Activated T-cell treated with anti-CD3 and anti-CD28 coated beads for 24 hours (primary cell): ENCODE data around the gene RASAL1.
"Not testable (repeated sequence)": the region's sequence is repeated elsewhere in the genome, so short reads cannot be mapped to it uniquely, and the experiment has no call there.

Experiments
- DNase-seq: peaks from one replicate; pipeline ENCODE4 v3.0.0-alpha.2; 2020; ENCODE audit warnings: low read depth

The RASAL1 gene

DNA sequence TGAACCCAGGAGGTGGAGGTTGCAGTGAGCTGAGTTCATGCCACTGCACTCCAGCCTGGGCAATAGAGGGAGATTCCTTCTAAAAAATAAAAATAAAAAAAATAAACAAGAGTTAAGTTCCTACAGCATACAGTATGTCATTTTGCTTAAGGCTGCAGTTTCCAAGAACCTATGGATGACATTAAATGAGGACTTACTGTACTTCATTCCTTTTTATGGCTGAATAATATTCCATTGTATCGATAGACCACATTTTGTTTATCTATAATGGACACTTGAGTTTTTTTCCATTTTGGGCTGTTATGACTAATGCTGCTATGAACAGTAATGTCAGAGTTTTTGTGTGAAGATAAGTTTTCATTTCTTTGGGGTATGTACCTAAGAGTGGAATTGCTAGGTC is 17.4 kb downstream of the RASAL1 start:
- no peak for DNase-seq

DNA sequence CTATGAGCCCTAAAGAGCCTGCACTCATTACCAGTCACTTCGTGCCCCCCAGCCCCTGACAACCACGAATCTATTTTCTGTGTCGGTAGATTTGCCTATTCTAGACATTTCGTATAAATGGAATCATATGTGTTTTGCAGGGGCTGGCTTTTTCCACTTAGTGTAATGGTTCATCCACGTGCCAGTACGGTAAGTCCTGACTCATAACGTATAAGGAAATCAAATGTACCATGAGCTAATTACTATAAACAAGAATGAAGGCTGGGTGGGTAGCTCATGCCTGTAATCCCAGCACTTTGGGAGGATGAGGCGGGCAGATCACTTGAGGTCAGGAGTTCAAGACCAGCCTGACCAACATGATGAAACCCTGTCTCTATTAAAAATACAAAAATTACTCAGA is 17.9 kb downstream of the RASAL1 start:
- not testable (repeated sequence) for DNase-seq

DNA sequence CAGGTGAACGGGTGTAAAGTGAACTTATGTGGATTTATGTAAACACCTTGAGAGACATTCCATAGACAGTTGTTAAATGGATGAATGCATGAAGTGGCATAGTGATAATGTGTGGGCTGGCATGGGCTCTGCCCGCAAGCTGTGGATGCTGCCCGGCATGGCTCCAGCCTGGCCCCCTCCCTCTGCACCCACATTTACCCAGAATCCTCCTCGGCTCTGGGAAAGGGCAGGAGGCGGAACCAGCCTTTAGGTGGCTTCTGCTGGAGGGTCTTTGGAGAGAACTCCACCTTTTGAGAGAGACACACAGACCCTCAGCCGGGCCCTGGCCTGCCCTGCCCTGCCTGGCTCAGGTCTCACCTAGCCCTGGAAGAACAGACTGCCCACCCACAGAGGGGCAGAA is 18.7 kb downstream of the RASAL1 start:
- DNase-seq: no peak

DNA sequence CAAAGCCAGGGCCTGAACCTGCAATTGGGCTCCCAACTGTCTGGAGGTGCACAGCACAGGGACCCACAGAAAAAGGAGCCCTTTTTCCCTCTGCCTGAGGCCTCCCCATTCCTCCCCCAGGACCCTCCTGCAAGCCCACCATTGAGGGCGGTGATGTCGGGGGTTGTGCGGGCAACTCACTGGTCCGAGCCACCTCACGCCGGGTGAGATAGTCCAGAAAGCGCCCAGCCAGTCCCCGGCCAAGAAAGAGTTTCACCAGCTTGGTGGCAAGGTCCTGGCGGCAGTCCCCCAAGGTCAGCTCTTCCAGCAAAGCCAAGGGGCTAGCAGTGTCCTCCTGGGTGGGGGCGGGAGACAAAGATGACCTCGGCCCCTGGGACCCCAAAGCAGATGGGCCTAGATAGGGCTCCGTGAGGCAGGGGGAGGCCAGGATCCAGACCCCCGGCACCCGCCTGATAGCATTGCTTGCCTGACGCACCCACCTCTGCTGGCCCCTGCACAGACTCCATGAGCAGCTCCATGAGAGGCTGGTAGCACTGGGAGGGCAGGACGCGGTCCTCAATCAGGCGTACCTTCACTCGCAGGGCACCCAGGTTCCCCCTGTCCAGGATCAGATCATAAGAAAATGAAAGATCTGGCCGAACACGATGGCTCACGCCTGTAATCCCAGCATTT is 20.0 kb downstream of the RASAL1 start:
- DNase-seq: no peak

DNA sequence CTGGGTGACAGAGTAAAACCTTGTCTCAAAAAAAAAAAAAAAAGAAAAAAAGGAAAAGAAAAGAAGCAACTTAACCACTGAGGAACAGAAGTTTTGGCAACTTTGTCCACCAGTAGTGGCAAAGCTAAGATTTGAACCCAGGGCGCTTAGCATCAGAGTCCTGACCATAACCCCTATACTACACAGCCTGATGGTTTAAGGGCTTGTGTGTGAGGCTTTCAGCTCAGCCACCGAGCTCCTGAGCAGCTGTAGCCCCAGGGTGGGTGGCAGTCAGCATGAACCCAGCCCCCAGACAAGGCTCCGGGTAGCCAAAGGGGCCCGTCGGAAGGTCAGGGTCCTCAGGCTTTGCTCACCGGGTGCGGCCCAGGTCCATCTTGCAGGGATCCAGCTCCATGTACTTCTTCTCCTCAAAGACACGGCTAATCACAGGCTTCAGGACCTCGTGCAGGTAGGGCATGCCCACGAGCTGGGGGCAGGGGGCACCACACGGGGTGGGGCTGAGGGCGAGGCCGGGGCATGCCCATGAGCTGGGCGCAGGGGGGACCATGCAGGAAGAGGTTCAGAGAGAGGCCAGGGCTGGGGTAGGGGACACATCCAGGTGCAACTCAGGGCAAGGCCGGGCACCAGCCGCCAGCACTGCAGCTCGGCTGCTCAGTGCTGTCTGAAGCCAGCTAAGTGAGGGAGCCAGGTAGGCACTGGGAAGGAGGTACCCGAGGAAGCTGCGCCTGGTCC is 20.9 kb downstream of the RASAL1 start:
- no peak for DNase-seq

DNA sequence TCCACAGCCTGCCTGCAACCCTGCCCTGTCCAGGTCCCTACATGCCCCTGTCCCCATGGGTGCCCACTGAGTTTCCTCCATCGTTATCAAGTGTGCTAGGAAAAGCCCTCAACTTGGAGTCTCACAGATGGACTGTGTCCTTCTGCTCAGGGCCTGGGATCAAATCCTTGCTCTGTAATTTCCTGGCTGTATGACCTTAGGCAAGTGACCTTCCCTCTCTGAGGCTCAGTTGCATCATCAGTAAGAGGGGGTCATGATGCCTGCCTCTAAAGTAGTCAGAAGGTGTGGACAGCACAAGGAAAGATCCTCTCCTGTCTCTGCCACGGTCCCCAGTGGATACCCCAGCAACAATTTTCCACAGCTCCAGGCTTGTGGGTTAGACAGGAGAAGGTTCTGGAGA is 22.2 kb downstream of the RASAL1 start:
- no peak for DNase-seq

DNA sequence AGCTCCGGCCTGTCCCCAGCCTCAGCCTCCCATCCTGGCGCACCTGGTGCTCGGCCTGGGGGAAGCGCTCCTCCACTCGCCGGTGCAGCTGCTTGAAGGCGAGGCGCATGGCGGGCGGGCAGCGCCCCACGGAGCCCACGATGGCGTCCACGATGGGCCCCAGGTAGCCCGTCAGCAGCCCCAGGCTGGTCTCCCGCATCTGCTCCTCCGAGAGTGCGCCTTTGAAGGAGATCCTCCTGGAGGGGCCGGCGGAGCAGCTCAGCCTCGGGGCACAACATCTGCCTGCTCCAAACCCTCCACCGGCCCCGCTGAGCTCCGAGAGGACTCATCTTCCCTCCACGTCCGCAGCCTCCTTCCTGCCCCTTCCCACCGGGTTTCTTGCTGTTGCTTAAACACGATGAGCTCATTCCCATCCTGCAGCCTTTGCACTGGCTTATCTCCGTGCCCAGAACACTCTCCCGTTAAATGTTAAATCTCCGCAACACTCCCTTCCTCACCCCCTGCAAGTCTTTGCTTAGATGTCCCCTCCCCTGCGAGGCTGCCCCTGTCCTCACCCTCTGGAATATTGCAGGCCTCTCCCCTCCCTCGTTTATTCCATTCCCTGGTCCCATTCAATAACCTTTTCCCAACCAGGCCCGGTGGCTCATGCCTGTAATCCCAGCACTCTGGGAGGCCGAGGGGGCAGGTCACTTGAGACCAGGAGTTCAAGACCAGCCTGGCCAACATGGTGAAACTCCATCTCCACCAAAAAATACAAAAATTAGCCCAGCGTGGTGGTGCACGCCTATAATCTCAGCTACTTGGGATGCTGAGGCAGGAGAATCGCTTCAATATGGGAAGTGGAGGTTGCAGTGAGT is 23.3 kb downstream of the RASAL1 start:
- DNase-seq: no peak

DNA sequence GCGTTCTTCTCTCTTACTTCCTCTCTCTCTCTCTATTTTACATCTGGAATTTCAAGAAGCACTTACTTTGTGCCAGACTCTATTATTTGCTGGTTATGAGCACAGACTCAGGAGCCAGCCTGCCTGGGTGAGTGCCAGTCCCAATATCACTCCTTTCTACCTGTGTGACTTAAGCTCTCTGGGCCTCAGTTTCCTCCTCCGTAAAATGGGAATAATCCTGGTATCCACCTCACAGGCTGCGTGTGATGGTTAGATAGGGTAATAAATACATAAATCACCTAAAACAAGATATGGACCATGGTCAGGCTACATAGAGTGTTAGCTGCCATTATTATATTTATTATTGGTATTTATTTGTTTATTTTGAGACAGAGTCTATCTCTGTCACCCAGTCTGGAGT is 24.3 kb downstream of the RASAL1 start:
- no peak for DNase-seq

DNA sequence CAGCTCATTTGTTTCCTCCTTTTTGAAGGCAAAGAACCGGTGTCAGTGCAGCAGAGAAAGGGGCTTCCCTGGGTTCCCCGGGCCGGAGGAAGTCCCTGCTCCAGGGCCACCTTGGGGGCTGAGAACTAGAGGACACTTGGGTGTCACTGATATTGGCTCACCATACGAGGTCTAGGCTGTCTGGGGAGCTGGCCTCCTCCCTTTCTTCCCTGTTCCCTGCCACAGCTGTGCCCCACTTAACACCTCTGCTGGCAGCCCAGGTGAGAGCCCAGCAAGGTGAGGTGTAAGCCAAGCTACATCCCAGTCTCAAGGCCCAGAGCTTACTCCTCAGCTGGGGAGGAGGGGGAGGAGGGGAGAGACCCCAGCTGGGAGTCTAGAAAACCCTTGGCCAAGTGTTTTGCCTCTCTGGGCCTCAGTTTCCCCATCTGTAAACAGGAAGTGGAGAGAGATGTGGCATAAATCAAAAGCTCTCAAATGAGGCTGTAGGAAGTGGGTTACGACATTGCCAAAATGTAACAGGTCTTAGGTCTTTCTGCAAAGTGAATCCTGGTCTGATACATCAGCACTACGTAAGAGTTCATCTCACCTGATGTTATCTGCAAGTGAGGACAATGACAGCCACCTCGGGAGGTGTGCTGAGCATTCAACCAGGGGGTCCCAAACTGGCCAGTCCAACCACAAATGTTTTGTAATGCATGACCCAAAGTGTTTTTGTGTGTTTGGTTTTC is 25.5 kb downstream of the RASAL1 start:
- DNase-seq: no peak

DNA sequence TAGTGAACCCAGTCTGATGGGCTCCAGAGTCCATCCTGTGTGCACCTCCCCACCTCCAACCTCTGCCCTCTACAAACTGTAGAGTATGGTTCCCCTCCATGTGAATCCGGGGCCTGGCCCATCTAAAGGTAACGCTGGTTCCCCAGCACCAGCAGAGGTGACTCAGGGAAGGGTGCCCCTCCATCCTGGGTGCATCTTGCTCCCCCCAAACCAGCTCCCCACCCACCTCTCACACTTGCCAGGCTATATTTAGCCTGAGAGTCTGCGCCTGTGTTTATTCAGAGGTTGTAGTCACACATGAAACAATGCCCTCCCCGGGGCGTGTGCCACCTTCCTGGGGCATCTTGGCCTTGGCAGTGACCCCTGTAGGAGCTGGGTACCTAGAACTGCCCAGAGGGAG is 26.2 kb downstream of the RASAL1 start:
- DNase-seq: no peak

DNA sequence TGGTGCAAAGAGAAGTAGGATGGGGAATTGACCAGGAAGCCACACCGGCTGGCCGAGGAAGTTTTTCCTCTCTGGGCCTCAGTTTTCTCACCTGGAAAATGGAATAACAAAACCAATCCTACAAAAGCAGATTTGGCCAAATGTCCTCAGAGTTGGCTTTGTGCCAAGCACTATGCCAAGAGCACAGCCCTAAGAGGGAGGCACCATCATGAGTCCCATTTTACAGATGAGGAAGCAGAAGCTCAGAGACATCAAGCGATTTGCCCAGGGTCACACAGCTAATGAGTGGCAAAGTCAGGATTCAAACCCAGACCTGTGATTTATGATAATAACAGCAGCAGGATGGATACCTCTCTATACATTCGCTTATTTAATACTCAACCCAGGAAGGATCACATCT is 27.3 kb downstream of the RASAL1 start:
- no peak for DNase-seq

DNA sequence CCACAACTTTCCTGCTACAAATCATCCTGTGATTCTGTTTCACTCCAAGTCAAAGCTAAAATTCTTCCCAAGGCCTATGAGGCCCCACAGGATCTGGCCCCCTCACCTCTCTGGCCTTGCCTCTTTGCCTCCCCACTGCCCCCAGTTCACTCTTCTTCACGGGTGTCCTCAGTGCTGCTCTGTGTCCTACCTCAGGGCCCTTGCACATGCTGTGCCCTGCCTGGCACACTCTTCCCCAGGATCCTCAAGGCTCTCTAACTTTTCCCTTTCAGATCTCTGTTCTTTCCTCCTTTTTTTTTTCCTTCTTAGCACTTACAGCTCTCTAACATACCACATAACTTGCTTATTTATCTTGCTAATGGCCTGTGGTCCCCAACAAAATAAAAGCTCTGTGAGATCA is 29.2 kb downstream of the RASAL1 start:
- DNase-seq: no peak

DNA sequence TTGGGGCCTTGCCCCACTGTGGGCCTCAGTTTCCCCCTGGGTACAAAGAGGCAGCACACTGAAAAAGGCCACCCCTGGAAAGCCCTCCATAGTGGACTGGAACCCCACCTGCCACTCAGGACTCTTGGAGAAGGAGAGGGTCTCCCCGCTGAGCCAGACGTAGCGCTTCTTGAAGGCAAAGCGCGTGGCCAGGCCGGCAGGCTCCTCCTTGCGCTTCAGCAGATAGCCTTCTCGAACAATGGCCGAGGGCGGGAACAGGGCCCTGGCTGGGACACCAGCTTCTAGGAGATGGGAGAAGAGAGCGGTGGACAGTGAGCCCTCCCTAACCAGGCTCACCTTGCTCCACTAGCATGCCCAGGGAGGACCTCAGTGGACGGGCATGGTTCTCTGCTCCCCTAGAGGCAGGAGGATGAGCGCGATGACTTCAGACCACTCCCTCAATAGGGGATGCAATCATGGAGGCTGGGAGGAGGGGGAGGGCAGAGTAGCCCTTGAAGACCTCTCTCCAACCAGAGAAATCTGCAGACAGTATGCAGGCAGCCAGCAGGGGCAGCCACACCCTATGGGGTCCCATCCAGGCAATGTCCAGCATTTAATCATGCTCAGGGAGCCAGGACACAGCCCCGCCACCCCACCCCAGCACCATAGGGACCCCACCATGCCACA is 29.8 kb downstream of the RASAL1 start:
- no peak for DNase-seq

DNA sequence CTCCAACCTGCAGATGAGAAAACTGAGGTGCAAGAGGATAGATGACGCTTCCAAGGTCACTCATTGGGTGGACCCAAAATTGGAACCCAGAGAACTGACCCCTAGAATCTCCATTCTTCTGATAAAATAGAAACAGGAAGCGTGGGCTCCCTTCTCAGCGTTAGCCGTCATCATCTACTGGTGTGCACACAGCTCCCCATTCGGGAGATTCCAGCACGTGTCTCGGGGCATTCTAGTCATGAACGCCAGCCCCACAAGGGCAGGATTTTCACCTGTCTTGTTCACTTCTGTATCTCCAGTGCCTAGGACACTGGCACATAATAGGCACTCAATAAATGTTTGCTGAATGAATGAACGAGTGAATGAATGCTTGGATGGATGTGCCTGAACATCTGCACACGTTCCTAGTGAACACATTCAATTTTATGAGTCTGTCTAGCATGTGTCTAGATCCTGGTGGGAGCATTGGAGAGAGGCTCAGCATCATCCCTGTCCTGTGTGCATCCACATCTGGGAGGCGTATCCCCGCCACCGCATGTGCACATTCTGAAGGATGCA is 30.5 kb downstream of the RASAL1 start:
- no peak for DNase-seq

DNA sequence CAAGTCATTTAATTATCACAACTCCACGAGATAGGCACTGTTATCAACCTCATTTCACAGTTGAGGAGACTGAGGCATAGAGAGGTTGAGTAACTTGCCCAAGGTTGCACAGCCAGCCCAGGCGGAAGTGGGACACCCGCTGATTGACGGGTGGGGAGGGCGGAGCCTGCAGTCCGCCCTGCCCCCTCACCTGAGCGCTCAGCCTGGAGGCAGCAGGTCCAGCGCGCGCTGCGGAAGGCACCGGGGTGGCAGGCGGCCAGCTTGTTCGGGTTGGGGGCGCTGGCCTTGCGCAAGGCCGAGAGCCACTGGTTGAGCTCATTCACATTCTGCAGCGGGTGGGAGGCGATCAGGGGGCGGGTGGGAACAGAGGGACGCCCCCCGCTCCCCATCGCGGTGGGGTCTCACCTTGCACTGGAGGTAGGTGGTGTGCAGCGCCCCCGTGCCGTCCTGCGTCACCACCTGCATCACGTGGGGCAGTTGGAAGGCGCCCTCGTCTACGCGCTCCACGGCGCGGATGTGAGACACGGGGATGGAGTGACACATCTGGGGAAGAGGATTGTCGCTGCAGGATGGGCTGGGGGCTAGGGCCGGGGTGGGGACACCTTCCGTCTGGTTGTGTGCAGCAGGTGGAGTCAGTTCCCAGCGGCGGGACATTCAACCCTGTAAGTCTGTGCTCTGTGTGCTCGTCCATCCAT is 31.7 kb downstream of the RASAL1 start:
- peak; percentile 54 for DNase-seq

DNA sequence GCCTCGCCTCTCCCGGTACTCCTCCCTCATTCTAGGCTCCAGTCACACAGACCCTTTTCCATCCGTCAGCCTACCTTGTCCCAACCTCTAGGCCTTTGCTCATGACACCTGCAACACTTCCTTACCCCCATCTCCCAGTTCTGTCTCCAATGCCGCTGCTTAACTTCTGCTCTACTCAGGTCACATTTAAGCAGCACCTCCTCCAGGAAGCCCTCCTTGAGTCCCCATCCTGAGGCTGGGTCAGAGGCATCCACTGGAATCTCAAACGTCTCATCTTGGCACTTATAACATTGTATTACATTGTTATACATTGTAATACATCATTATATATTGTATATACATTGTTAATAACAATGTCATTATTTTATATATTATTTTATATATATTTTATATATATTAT is 32.8 kb downstream of the RASAL1 start:
- DNase-seq: no peak

DNA sequence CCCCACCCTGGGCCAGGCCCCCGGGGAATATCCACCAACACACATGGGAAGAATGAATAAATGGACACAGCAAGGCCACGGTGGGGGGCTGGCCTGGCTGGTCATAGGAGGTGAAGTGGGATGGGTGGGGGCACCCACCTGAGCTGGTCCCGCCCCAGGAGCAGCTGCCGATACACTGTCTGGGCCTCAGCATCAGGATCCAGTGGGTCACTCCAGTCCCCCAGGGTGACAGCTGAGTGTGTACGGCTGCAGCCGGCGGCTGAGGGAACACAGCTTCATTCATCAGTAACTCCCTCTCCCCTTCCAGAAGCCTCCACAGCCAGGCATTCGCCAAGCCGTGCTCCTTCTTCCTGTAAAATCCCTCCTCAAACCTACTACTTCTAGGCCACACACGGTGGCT is 33.8 kb downstream of the RASAL1 start:
- DNase-seq: no peak

DNA sequence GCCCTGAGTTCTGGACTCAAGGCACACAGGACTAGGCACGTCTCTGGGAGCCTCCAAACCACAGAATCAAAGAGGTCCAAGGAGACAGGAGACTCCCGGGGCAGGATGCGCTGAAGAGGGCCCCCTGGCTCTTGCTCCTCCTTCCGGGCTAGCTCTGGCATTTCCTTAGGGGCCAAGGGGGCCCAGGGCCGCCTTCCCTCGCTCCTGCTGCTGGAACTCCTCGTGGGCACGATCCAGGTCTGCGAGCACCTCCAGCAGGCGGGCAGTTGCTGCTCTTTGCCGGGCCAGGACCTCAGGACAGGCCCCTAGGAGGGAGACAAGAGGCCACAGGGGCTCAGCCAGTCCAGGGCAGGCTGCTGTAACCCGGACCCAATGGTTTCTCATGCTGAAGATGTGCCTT is 35.8 kb downstream of the RASAL1 start:
- DNase-seq: no peak

DNA sequence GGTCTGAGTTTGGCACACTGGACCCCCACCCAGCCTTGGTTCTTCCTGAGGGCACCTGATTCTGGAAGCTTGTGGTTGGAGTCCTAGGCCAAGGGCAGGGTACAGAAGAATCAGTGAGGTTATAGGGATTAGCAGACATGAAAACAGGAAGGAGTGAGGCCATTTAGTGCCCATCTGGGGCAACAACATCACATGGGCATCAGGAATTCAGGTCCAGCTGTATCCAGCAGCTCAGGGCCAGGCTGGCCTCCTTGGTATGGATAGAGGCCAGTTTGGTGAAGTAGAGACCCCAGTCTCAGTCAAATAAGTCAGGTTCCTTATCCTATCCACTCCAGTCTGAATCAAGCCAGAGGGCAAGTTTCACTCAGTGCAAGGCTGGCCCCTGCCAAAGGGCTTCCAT is 36.2 kb downstream of the RASAL1 start:
- DNase-seq: no peak

DNA sequence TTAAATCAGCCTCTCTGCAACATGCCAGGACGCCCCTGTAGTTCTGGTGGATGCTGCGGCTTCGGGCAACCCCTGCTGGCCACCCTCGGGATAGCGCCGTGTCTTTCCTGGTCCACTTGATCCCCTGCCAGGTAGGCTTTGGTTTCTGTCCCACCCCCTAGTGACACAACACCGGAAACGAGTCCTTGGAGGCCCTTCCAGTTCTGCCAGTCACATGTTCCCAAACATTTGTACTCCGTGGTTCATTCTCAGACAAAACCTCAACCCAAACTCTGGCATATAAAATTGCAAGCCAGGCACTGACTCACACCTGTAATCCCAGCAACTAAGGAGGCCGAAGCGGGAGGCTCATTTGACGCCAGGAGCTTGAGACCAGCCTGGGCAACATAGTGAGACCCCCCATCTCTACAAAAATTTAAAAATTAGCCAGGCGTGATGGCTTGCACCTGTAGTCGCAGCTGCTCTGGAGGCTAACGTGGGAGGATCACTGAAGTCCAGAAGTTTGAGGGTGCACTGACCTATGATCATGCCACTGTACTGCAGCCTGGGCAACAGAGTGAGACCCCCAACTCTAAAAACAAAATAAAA is 37.0 kb downstream of the RASAL1 start:
- DNase-seq: peak; percentile 63
